Trophoblast cell (in vitro differentiated cells and primary cell): ENCODE results near the gene TRUB1.

Experiments used
- DNase-seq, 2 donors: peaks; one replicate each; pipeline ENCODE4 v3.0.0-alpha.2; 2016
- H2AFZ ChIP-seq: 2 replicates; pipeline ENCODE4 v1.6.1; 2013; ENCODE audit warnings: low read length, moderate library complexity, mild to moderate bottlenecking; ENCODE audit not compliant: insufficient read depth, poor library complexity
- H2AK5ac ChIP-seq: 2 replicates; pipeline ENCODE4 v1.6.1; 2013; ENCODE audit warnings: mild to moderate bottlenecking, low read length
- H2BK120ac ChIP-seq: 2 replicates; pipeline ENCODE4 v1.6.1; 2013; ENCODE audit warnings: low read length, mild to moderate bottlenecking, moderate library complexity; ENCODE audit not compliant: insufficient read depth, poor library complexity
- H2BK12ac ChIP-seq: 2 replicates; pipeline ENCODE4 v1.6.1; 2013; ENCODE audit warnings: mild to moderate bottlenecking, low read length, moderate library complexity
- H2BK5ac ChIP-seq: 2 replicates; pipeline ENCODE4 v1.6.1; 2013; ENCODE audit warnings: low read length, low read depth, moderate library complexity, mild to moderate bottlenecking; ENCODE audit not compliant: poor library complexity
- H3K14ac ChIP-seq: 2 replicates; pipeline ENCODE4 v1.6.1; 2013; ENCODE audit warnings: mild to moderate bottlenecking, low read length
- H3K18ac ChIP-seq: 2 replicates; pipeline ENCODE4 v1.6.1; 2013; ENCODE audit warnings: mild to moderate bottlenecking, low read length
- H3K23ac ChIP-seq: 2 replicates; pipeline ENCODE4 v1.6.1; 2013; ENCODE audit warnings: low read length
- H3K27ac ChIP-seq: 2 replicates; pipeline ENCODE4 v1.5.1; 2013; ENCODE audit warnings: low read depth, mild to moderate bottlenecking, inconsistent platforms, low read length, moderate library complexity
- H3K27me3 ChIP-seq: 2 replicates; pipeline ENCODE4 v1.6.1; 2013; ENCODE audit warnings: inconsistent platforms, mild to moderate bottlenecking, low read length, moderate library complexity; ENCODE audit not compliant: insufficient read depth
- H3K36me3 ChIP-seq, 2 experiments: 1 replicate in 1 of 2; 2 replicates in 1 of 2; pipeline ENCODE4 v1.6.1; 2013; ENCODE audit warnings: low read length in 2 of 2, mild to moderate bottlenecking in 2 of 2, moderate library complexity in 1 of 2; ENCODE audit not compliant: insufficient read depth in 2 of 2, control insufficient read depth in 1 of 2
- H3K4ac ChIP-seq: 2 replicates; pipeline ENCODE4 v1.6.1; 2013; ENCODE audit warnings: low read depth, mild to moderate bottlenecking, low read length, moderate library complexity
- H3K4me1 ChIP-seq, 2 experiments: 1 replicate in 1 of 2; 2 replicates in 1 of 2; pipeline ENCODE4 v1.6.1; 2013; ENCODE audit warnings: low read length in 2 of 2, mild to moderate bottlenecking in 2 of 2, moderate library complexity in 1 of 2; ENCODE audit not compliant: insufficient read depth in 2 of 2, control insufficient read depth in 1 of 2
- H3K4me2 ChIP-seq: 2 replicates; pipeline ENCODE4 v1.6.1; 2013; ENCODE audit warnings: inconsistent platforms, mild to moderate bottlenecking, low read length, moderate library complexity
- H3K4me3 ChIP-seq: 2 replicates; pipeline ENCODE4 v1.5.1; 2013; ENCODE audit warnings: mild to moderate bottlenecking, low read depth, low read length, inconsistent platforms
- H3K79me1 ChIP-seq: one replicate; pipeline ENCODE4 v1.6.1; 2013; ENCODE audit warnings: low read length
- H3K79me2 ChIP-seq: 2 replicates; pipeline ENCODE4 v1.6.1; 2013; ENCODE audit warnings: low read length, mild to moderate bottlenecking; ENCODE audit not compliant: control insufficient read depth, insufficient read depth, poor library complexity
- H3K9ac ChIP-seq: 2 replicates; pipeline ENCODE4 v1.6.1; 2013; ENCODE audit warnings: mild to moderate bottlenecking, low read length
- H3K9me3 ChIP-seq: 2 replicates; pipeline ENCODE4 v1.6.1; 2013; ENCODE audit warnings: low read depth, mild to moderate bottlenecking, control low read depth, inconsistent platforms, low read length; ENCODE audit not compliant: insufficient read depth
- H4K12ac ChIP-seq: 2 replicates; pipeline ENCODE4 v1.6.1; 2013; ENCODE audit warnings: low read depth, mild to moderate bottlenecking, low read length, moderate library complexity
- H4K8ac ChIP-seq: 2 replicates; pipeline ENCODE4 v1.6.1; 2013; ENCODE audit warnings: low read depth, mild to moderate bottlenecking, low read length, moderate library complexity
- H4K91ac ChIP-seq: one replicate; pipeline ENCODE4 v1.6.1; 2013; ENCODE audit warnings: low read depth, mild to moderate bottlenecking, low read length, moderate library complexity
- WGBS: extraction: QIAGEN DNeasy Blood & Tissue Kit; methylation state at CpG from one replicate; pipeline ENCODE4 v1.1.7; 2013; ENCODE audit warnings: missing lambda C conversion rate; ENCODE audit not compliant: insufficient read length, insufficient coverage; ENCODE audit errors: extremely low coverage; 5-methylcytosine and 5-hydroxymethylcytosine counted together

The TRUB1 gene

DNA sequence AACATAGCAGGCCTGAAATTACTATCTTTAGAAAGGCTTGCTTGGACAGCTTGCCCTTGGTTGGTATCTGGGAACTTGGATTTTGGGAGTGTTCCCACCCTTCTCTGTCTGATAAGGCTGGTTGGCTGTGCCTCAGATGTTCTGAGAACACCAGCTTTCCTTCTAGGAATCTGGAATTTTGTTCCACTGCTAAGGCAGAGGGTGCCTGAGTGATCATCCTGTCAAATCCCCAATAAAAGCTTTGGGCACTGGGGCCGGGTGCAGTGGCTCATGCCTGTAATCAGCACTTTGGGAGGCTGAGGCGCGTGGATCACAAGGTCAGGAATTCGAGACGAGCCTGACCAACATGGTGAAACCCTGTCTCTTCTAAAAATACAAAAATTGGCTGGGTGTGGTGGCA lies 5.0 kb downstream of the TRUB1 start:
- DNase-seq = no peak
- Histone ChIP-seq H2AK5ac (no peak overlapping the region), H3K27me3 (no peaks in the 10 kb centered on the region), H3K4ac (no peak overlapping the region), H3K27ac (no peak overlapping the region), H3K9ac (no peak overlapping the region), H3K79me1 (peaks cover 6% of the 10 kb centered on the region), H4K12ac (no peak overlapping the region), H2AFZ (no peak overlapping the region), H2BK12ac (no peak overlapping the region), H3K18ac (no peak overlapping the region), H2BK5ac (no peak overlapping the region), H2BK120ac (no peak overlapping the region), H3K9me3 (no peaks in the 10 kb centered on the region), H3K79me2 (peaks cover 5% of the 10 kb centered on the region), H3K4me3 (no peak overlapping the region), H3K36me3 (peaks cover 8 to 17% of the 10 kb centered on the region in 2 experiments), H3K14ac (no peak overlapping the region), H4K8ac (no peak overlapping the region), H3K4me1 (peaks cover 3% of the 10 kb centered on the region in 2 experiments), H4K91ac (no peak overlapping the region), H3K4me2 (no peak overlapping the region), H3K23ac (no peak overlapping the region)
- WGBS = no CpG with 5 or more reads among the region's 5 CpGs

DNA sequence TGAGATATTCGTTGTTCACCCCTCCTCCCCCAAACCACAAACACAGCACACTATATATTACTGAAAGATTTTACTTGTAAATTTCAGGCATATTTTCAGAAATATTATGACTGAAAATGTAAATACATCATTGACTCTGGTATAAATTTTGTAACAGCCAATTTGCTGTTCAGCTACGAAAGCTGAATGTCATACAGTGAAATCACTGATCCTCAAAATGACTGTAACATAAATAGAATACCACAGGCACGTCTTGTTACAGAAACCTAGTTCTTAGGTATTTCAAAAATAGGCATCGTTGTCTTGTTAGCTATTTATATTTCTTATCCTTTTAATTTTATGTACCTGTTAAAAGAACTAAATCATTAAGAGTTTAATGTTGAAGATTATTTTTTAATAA lies 15.1 kb downstream of the TRUB1 start:
- Histone ChIP-seq H3K4me1 (peaks cover 0 to 3% of the 10 kb centered on the region in 2 experiments), H4K91ac (no peak overlapping the region), H3K4me3 (no peak overlapping the region), H3K27me3 (no peaks in the 10 kb centered on the region), H3K9me3 (no peaks in the 10 kb centered on the region), H4K8ac (no peak overlapping the region), H2AK5ac (no peak overlapping the region), H3K23ac (no peak overlapping the region), H3K79me1 (peaks cover 1% of the 10 kb centered on the region), H3K9ac (no peak overlapping the region), H3K14ac (no peak overlapping the region), H4K12ac (no peak overlapping the region), H2BK5ac (no peak overlapping the region), H2BK120ac (no peak overlapping the region), H3K36me3 (peaks cover 2 to 5% of the 10 kb centered on the region in 2 experiments), H3K18ac (no peak overlapping the region), H2BK12ac (no peak overlapping the region), H2AFZ (no peak overlapping the region), H3K79me2 (no peaks in the 10 kb centered on the region), H3K27ac (no peak overlapping the region), H3K4ac (no peak overlapping the region), H3K4me2 (no peak overlapping the region)
- DNase-seq = no peak
- no CpG with 5 or more reads among the region's 4 CpGs for WGBS

DNA sequence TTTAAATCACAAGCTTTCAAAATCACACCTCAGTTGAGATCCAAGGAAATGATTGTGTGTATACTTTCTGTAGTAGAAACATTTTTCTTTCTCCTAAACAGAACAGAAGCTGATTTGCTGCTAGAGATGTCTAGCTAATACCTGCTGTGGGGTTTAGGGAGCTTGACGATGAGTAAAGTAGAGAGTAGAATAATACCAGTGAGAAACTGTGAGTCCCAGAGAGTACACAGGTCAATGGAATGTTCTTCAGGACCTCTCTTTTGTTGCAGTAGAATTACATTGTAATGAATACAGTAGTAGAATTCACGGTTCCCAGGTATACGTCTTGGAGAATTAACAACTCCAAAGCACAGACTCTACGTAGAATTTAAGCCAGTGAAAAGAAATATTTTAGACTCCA lies 18.0 kb downstream of the TRUB1 start:
- no peak overlapping the region for H2BK12ac ChIP-seq
- H2AK5ac ChIP-seq = no peak overlapping the region
- H3K27ac ChIP-seq = no peak overlapping the region
- no peak overlapping the region for H3K4me3 ChIP-seq
- no peak overlapping the region for H2AFZ ChIP-seq
- H3K9ac ChIP-seq = no peak overlapping the region
- DNase-seq = no peak
- peaks cover 1% of the 10 kb centered on the region for H3K79me1 ChIP-seq
- no peak overlapping the region for H3K23ac ChIP-seq
- H3K9me3 ChIP-seq = no peaks in the 10 kb centered on the region
- H4K91ac ChIP-seq = no peak overlapping the region
- no peaks in the 10 kb centered on the region for H3K27me3 ChIP-seq
- no peak overlapping the region for H2BK120ac ChIP-seq
- H3K4me2 ChIP-seq = no peak overlapping the region
- H2BK5ac ChIP-seq = no peak overlapping the region
- H3K4ac ChIP-seq = no peak overlapping the region
- H4K12ac ChIP-seq = no peak overlapping the region
- peaks cover 2 to 5% of the 10 kb centered on the region in 2 experiments for H3K36me3 ChIP-seq
- H3K4me1 ChIP-seq = peaks cover 0 to 3% of the 10 kb centered on the region in 2 experiments
- no peak overlapping the region for H3K14ac ChIP-seq
- no peaks in the 10 kb centered on the region for H3K79me2 ChIP-seq
- no peak overlapping the region for H3K18ac ChIP-seq
- no peak overlapping the region for H4K8ac ChIP-seq
- WGBS = no CpG with 5 or more reads among the region's 4 CpGs

GRCh38 chr10:114956466-114956865 lies 18.5 kb downstream of the TRUB1 start:
- no peak overlapping the region for H3K4me3 ChIP-seq
- H3K9me3 ChIP-seq = no peaks in the 10 kb centered on the region
- no peak overlapping the region for H4K8ac ChIP-seq
- no peak overlapping the region for H3K14ac ChIP-seq
- H3K27ac ChIP-seq = no peak overlapping the region
- H4K91ac ChIP-seq = no peak overlapping the region
- no CpG with 5 or more reads among the region's 2 CpGs for WGBS
- H3K27me3 ChIP-seq = no peaks in the 10 kb centered on the region
- H3K79me1 ChIP-seq = peaks cover 1% of the 10 kb centered on the region
- H2AK5ac ChIP-seq = no peak overlapping the region
- no peak overlapping the region for H3K23ac ChIP-seq
- no peak overlapping the region for H3K18ac ChIP-seq
- no peak overlapping the region for H3K9ac ChIP-seq
- H2BK12ac ChIP-seq = no peak overlapping the region
- H3K4me2 ChIP-seq = no peak overlapping the region
- no peak overlapping the region for H2AFZ ChIP-seq
- H3K4ac ChIP-seq = no peak overlapping the region
- H2BK120ac ChIP-seq = no peak overlapping the region
- no peak overlapping the region for H4K12ac ChIP-seq
- peaks cover 2 to 5% of the 10 kb centered on the region in 2 experiments for H3K36me3 ChIP-seq
- H2BK5ac ChIP-seq = no peak overlapping the region
- no peak for DNase-seq
- H3K4me1 ChIP-seq = peaks cover 0 to 3% of the 10 kb centered on the region in 2 experiments
- no peaks in the 10 kb centered on the region for H3K79me2 ChIP-seq
